Mesenchymal stem cell (in vitro differentiated cells and primary cell): Measurements from ENCODE around the gene MEX3C.

ENCODE experiments used
- DNase-seq: peaks from one replicate; pipeline ENCODE4 v3.0.0-alpha.2; 2013
- H2AFZ ChIP-seq: one replicate; pipeline ENCODE4 v1.6.1; 2013; ENCODE audit warnings: low read depth, mild to moderate bottlenecking, control low read depth, inconsistent platforms, low read length, moderate library complexity
- H2AK5ac ChIP-seq: 2 replicates; pipeline ENCODE4 v1.6.1; 2013; ENCODE audit warnings: low read length, moderate library complexity, mild to moderate bottlenecking, inconsistent platforms; ENCODE audit not compliant: severe bottlenecking
- H2BK120ac ChIP-seq: one replicate; pipeline ENCODE4 v1.6.1; 2013; ENCODE audit warnings: low read depth, mild to moderate bottlenecking, inconsistent platforms, low read length, moderate library complexity
- H2BK12ac ChIP-seq, 2 experiments: one replicate each; pipeline ENCODE4 v1.6.1; 2013; ENCODE audit warnings: inconsistent platforms in 2 of 2, low read length in 2 of 2, mild to moderate bottlenecking in 2 of 2, moderate library complexity in 2 of 2, control low read depth in 1 of 2
- H2BK15ac ChIP-seq: one replicate; pipeline ENCODE4 v1.6.1; 2013; ENCODE audit warnings: mild to moderate bottlenecking, low read depth, inconsistent platforms; ENCODE audit not compliant: poor library complexity, severe bottlenecking
- H2BK5ac ChIP-seq: 2 replicates; pipeline ENCODE4 v1.6.1; 2013; ENCODE audit warnings: low read depth, mild to moderate bottlenecking, low read length, control low read depth, inconsistent platforms; ENCODE audit not compliant: poor library complexity, severe bottlenecking
- H3K14ac ChIP-seq, 2 experiments: one replicate each; pipeline ENCODE4 v1.6.1; 2013; ENCODE audit warnings: inconsistent platforms in 2 of 2, low read length in 2 of 2, control low read depth in 1 of 2, mild to moderate bottlenecking in 1 of 2, moderate library complexity in 1 of 2
- H3K18ac ChIP-seq, 2 experiments: one replicate each; pipeline ENCODE4 v1.6.1; 2013; ENCODE audit warnings: inconsistent platforms in 2 of 2, low read length in 2 of 2, control low read depth in 1 of 2, low read depth in 1 of 2, mild to moderate bottlenecking in 1 of 2
- H3K23ac ChIP-seq, 2 experiments: one replicate each; pipeline ENCODE4 v1.6.1; 2013; ENCODE audit warnings: inconsistent platforms in 2 of 2, low read length in 2 of 2, mild to moderate bottlenecking in 2 of 2, moderate library complexity in 2 of 2, control low read depth in 1 of 2
- H3K27ac ChIP-seq: 2 replicates; pipeline ENCODE4 v1.5.1; 2013; ENCODE audit warnings: mild to moderate bottlenecking, moderate library complexity, low read length, control low read depth, inconsistent platforms; ENCODE audit not compliant: poor library complexity, severe bottlenecking
- H3K27me3 ChIP-seq, 2 experiments: 2 replicates each; pipeline versions ENCODE4 v1.6.1 to v1.7.0; 2013; ENCODE audit warnings: low read length in 2 of 2, mild to moderate bottlenecking in 2 of 2, moderate library complexity in 2 of 2, control low read depth in 1 of 2, inconsistent platforms in 1 of 2; ENCODE audit not compliant: control insufficient read depth in 1 of 2, insufficient read depth in 1 of 2
- H3K36me3 ChIP-seq, 2 experiments: 2 replicates each; pipeline versions ENCODE4 v1.6.1 to v1.7.0; 2013; ENCODE audit warnings: low read length in 2 of 2, control low read depth in 1 of 2, inconsistent platforms in 1 of 2, low read depth in 1 of 2, mild to moderate bottlenecking in 1 of 2; ENCODE audit not compliant: insufficient read depth in 2 of 2, control insufficient read depth in 1 of 2
- H3K4ac ChIP-seq, 2 experiments: one replicate each; pipeline ENCODE4 v1.6.1; 2013; ENCODE audit warnings: inconsistent platforms in 2 of 2, low read length in 2 of 2, mild to moderate bottlenecking in 2 of 2, moderate library complexity in 2 of 2, control low read depth in 1 of 2, low read depth in 1 of 2
- H3K4me1 ChIP-seq: 2 replicates; pipeline ENCODE4 v1.6.1; 2013; ENCODE audit warnings: low read depth, low read length, control low read depth; ENCODE audit not compliant: control insufficient read depth, insufficient read depth
- H3K4me2 ChIP-seq: 2 replicates; pipeline ENCODE4 v1.6.1; 2013; ENCODE audit warnings: low read length, mild to moderate bottlenecking, inconsistent platforms; ENCODE audit not compliant: poor library complexity, severe bottlenecking
- H3K4me3 ChIP-seq, 2 experiments: 2 replicates each; pipeline versions ENCODE4 v1.5.1 to v1.7.0; 2013; ENCODE audit warnings: low read length in 2 of 2, mild to moderate bottlenecking in 2 of 2, control low read depth in 1 of 2, low read depth in 1 of 2; ENCODE audit not compliant: insufficient read depth in 1 of 2
- H3K79me1 ChIP-seq: replicated peaks from 2 replicates; pipeline ENCODE4 v1.6.1; 2013; ENCODE audit warnings: mild to moderate bottlenecking, control low read depth, low read length, inconsistent platforms; ENCODE audit not compliant: poor library complexity, severe bottlenecking
- H3K9ac ChIP-seq: 2 replicates; pipeline ENCODE4 v1.7.0; 2013; ENCODE audit warnings: mild to moderate bottlenecking, low read length, moderate library complexity
- H3K9me3 ChIP-seq: 2 replicates; pipeline ENCODE4 v1.7.0; 2013; ENCODE audit warnings: mild to moderate bottlenecking, low read length; ENCODE audit not compliant: control insufficient read depth
- H4K8ac ChIP-seq: one replicate; pipeline ENCODE4 v1.6.1; 2013; ENCODE audit warnings: inconsistent platforms, mild to moderate bottlenecking, low read length, moderate library complexity
- H4K91ac ChIP-seq: one replicate; pipeline ENCODE4 v1.6.1; 2013; ENCODE audit warnings: mild to moderate bottlenecking, low read length, inconsistent platforms
- WGBS: methylation state at CpG from one replicate; pipeline ENCODE4 v1.1.7; 2013; ENCODE audit warnings: mixed read lengths; 5-methylcytosine and 5-hydroxymethylcytosine counted together

MEX3C gene

GRCh38 chr18:51234117-51235008, 36.9 kb upstream of the MEX3C start:
- H4K91ac ChIP-seq, result no peak overlapping the region
- H3K79me1 ChIP-seq, result no peaks in the 10 kb centered on the region
- no peak overlapping the region for H2AFZ ChIP-seq
- peaks cover 2% of the 10 kb centered on the region for H3K4me1 ChIP-seq
- no peaks in the 10 kb centered on the region for H3K9me3 ChIP-seq
- H3K4me3 ChIP-seq, result no peak overlapping the region
- no peak overlapping the region for H4K8ac ChIP-seq
- H3K27me3 ChIP-seq, result no peaks in the 10 kb centered on the region
- H2BK12ac ChIP-seq, result no peak overlapping the region
- no peak overlapping the region for H2BK15ac ChIP-seq
- DNase-seq, result peak; percentile 6
- no peaks in the 10 kb centered on the region for H3K36me3 ChIP-seq
- 76% methylated on average over 7 of the region's 11 CpGs for WGBS
- H3K9ac ChIP-seq, result no peak overlapping the region
- H3K23ac ChIP-seq, result no peak overlapping the region
- no peak overlapping the region for H2BK5ac ChIP-seq
- H2BK120ac ChIP-seq, result no peak overlapping the region
- no peak overlapping the region for H3K14ac ChIP-seq
- no peak overlapping the region for H3K4me2 ChIP-seq
- no peak overlapping the region for H3K18ac ChIP-seq
- no peak overlapping the region for H2AK5ac ChIP-seq
- H3K27ac ChIP-seq, result no peak overlapping the region
- H3K4ac ChIP-seq, result no peak overlapping the region

- H3K27me3 ChIP-seq, result no peaks in the 10 kb centered on the region
- H3K4ac ChIP-seq, result no peak overlapping the region
- no peak overlapping the region for H3K23ac ChIP-seq
- no peak overlapping the region for H3K14ac ChIP-seq
- H2BK12ac ChIP-seq, result no peak overlapping the region
- H2BK5ac ChIP-seq, result no peak overlapping the region
- no peak overlapping the region for H2BK15ac ChIP-seq
- no peak overlapping the region for H2AK5ac ChIP-seq
- no peak overlapping the region for H2BK120ac ChIP-seq
- H3K9me3 ChIP-seq, result no peaks in the 10 kb centered on the region
- H3K79me1 ChIP-seq, result no peaks in the 10 kb centered on the region
- 78% methylated on average over 4 of the region's 4 CpGs for WGBS
- no peak overlapping the region for H3K27ac ChIP-seq
- H3K9ac ChIP-seq, result no peak overlapping the region
- no peaks in the 10 kb centered on the region for H3K4me1 ChIP-seq
- H4K91ac ChIP-seq, result no peak overlapping the region
- no peak overlapping the region for H4K8ac ChIP-seq
- H3K4me2 ChIP-seq, result no peak overlapping the region
- no peak overlapping the region for H2AFZ ChIP-seq
- DNase-seq, result no peak
- H3K18ac ChIP-seq, result no peak overlapping the region
- H3K36me3 ChIP-seq, result no peaks in the 10 kb centered on the region
- H3K4me3 ChIP-seq, result no peak overlapping the region
These were observed 31.8 kb upstream of the MEX3C start for GRCh38 chr18:51229328-51229727.

DNA sequence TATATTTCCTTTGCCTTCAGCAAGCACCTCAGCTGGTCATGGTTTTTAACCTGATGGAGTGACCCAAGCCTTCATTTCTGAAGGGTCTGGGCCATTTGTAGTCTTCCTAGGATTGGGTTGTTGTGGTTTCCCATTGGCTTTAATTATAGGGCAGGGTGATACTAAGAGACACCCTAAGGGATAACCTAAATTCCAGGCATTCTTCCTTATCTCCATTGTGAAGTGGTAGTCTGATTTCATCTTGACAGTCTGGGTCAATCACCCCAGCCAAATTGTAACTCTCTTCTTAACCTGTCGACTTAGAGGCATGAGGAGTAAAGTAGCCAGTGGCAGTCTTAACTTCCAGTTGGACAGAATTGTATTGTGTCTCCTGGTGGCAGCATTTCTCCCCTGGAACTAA, 30.2 kb upstream of the MEX3C start:
- H4K91ac ChIP-seq, result no peak overlapping the region
- WGBS, result 82% methylated on average over 1 of the region's 1 CpG
- no peaks in the 10 kb centered on the region for H3K4me1 ChIP-seq
- H3K9ac ChIP-seq, result no peak overlapping the region
- no peaks in the 10 kb centered on the region for H3K36me3 ChIP-seq
- H3K23ac ChIP-seq, result no peak overlapping the region
- H3K27ac ChIP-seq, result no peak overlapping the region
- H3K18ac ChIP-seq, result no peak overlapping the region
- no peak overlapping the region for H3K4me2 ChIP-seq
- no peak overlapping the region for H2BK15ac ChIP-seq
- DNase-seq, result no peak
- no peak overlapping the region for H2AK5ac ChIP-seq
- H3K79me1 ChIP-seq, result no peaks in the 10 kb centered on the region
- no peaks in the 10 kb centered on the region for H3K27me3 ChIP-seq
- H2BK5ac ChIP-seq, result no peak overlapping the region
- no peak overlapping the region for H3K14ac ChIP-seq
- no peak overlapping the region for H4K8ac ChIP-seq
- no peak overlapping the region for H2BK12ac ChIP-seq
- H2AFZ ChIP-seq, result no peak overlapping the region
- H3K4ac ChIP-seq, result no peak overlapping the region
- H3K4me3 ChIP-seq, result no peak overlapping the region
- no peaks in the 10 kb centered on the region for H3K9me3 ChIP-seq
- no peak overlapping the region for H2BK120ac ChIP-seq

DNA sequence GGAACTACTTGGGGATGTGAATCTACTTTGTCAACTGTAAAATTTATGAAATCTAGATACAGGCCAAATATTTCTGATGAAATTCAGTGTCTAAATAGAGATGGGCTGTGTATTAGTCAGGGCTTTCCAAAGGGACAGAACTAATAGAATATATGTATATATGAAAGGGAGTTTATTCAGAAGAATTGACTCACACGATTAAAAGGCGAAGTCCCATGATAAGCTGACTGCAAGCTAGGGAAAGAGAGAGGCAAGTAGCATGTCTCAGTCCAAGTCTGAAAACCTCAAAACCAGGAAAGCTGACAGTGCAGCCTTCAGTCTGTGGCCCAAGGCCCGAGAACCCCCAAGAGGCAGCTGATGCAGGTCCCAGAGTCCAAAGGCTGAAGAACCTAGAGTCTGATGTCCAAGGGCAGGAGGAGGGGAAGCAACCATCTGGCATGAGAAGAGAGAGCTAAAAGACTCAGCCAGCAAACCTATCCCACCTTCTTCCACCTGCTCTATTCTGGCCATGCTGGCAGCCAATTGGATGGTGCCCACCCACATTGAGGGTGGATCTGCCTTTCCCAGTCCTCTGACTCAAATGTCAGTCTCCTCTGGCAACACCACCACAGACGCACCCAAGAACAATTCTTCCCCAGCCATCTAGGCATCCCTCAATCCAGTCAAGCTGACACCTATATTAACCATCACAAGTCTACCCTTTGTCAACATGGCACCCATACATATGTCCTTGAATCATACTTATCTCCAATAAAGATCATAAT, 29.3 kb upstream of the MEX3C start:
- Histone ChIP-seq H3K9ac (no peak overlapping the region), H2BK15ac (no peak overlapping the region), H3K27me3 (no peaks in the 10 kb centered on the region), H4K8ac (no peak overlapping the region), H2BK120ac (no peak overlapping the region), H2AK5ac (no peak overlapping the region), H2AFZ (no peak overlapping the region), H2BK12ac (no peak overlapping the region), H3K27ac (no peak overlapping the region), H2BK5ac (no peak overlapping the region), H3K23ac (no peak overlapping the region), H3K18ac (no peak overlapping the region), H3K4ac (no peak overlapping the region), H3K4me3 (no peak overlapping the region), H4K91ac (no peak overlapping the region), H3K4me2 (no peak overlapping the region), H3K9me3 (no peaks in the 10 kb centered on the region), H3K14ac (no peak overlapping the region), H3K79me1 (no peaks in the 10 kb centered on the region), H3K36me3 (no peaks in the 10 kb centered on the region), H3K4me1 (no peaks in the 10 kb centered on the region)
- 95% methylated on average over 4 of the region's 4 CpGs for WGBS
- DNase-seq, result no peak
